ACC112 (cell line): ENCODE data around the gene CCDC83.

ENCODE experiments used
- H2AFZ ChIP-seq: fragments of 200-600 bp; sonication (generic); one replicate; pipeline ENCODE4 v1.6.0; 2017; ENCODE audit warnings: antibody characterized with exemption, low read length; ENCODE audit not compliant: unreplicated experiment
- H3K27ac ChIP-seq: fragments of 200-600 bp; sonication (generic); 2 replicates; pipeline ENCODE4 v1.5.1; 2014; ENCODE audit warnings: low read depth, mild to moderate bottlenecking, antibody characterized with exemption, low read length, moderate library complexity
- H3K27me3 ChIP-seq: fragments of 200-600 bp; sonication (generic); 2 replicates; pipeline ENCODE4 v1.6.1; 2014; ENCODE audit warnings: mild to moderate bottlenecking, antibody characterized with exemption, low read length, moderate library complexity, mixed read lengths; ENCODE audit not compliant: insufficient read depth
- H3K36me3 ChIP-seq: fragments of 200-600 bp; sonication (generic); 2 replicates; pipeline ENCODE4 v1.6.1; 2016; ENCODE audit warnings: mild to moderate bottlenecking, antibody characterized with exemption, low read length, moderate library complexity, mixed read lengths; ENCODE audit not compliant: insufficient read depth
- H3K4me1 ChIP-seq: fragments of 200-600 bp; sonication (generic); one replicate; pipeline ENCODE4 v1.6.1; 2016; ENCODE audit warnings: low read length, mixed read lengths; ENCODE audit not compliant: insufficient read depth, unreplicated experiment, control insufficient read depth
- H3K4me3 ChIP-seq: fragments of 200-600 bp; sonication (generic); 2 replicates; pipeline ENCODE4 v1.5.1; 2014; ENCODE audit warnings: mild to moderate bottlenecking, low read depth, low read length
- H3K79me2 ChIP-seq: fragments of 200-600 bp; sonication (generic); one replicate; pipeline ENCODE4 v1.6.0; 2016; ENCODE audit warnings: low read length; ENCODE audit not compliant: control insufficient read depth, unreplicated experiment, insufficient read depth

CCDC83 gene

GRCh38 chr11:85819441-85819840 is 35.7 kb upstream of the CCDC83 start:
- Histone ChIP-seq H2AFZ (no peak overlapping the region), H3K36me3 (no peaks in the 10 kb centered on the region), H3K4me1 (peaks cover 30% of the 10 kb centered on the region), H3K27ac (no peak overlapping the region), H3K79me2 (no peaks in the 10 kb centered on the region), H3K4me3 (no peak overlapping the region), H3K27me3 (no peaks in the 10 kb centered on the region)

GRCh38 chr11:85821636-85822035 is 33.5 kb upstream of the CCDC83 start:
- H3K36me3 ChIP-seq: no peaks in the 10 kb centered on the region
- no peaks in the 10 kb centered on the region for H3K27me3 ChIP-seq
- H3K27ac ChIP-seq: no peak overlapping the region
- H2AFZ ChIP-seq: peak overlapping the region; percentile 17
- no peak overlapping the region for H3K4me3 ChIP-seq
- H3K4me1 ChIP-seq: peaks cover 17% of the 10 kb centered on the region
- H3K79me2 ChIP-seq: no peaks in the 10 kb centered on the region

- Histone ChIP-seq H2AFZ (no peak overlapping the region), H3K36me3 (no peaks in the 10 kb centered on the region), H3K27me3 (no peaks in the 10 kb centered on the region), H3K4me3 (no peak overlapping the region), H3K27ac (no peak overlapping the region), H3K4me1 (peaks cover 29% of the 10 kb centered on the region), H3K79me2 (no peaks in the 10 kb centered on the region)
Measured at GRCh38 chr11:85822814-85823213, 32.4 kb upstream of the CCDC83 start.

GRCh38 chr11:85823816-85824215 is 31.4 kb upstream of the CCDC83 start:
- Histone ChIP-seq H3K4me1 (peaks cover 37% of the 10 kb centered on the region), H3K4me3 (no peak overlapping the region), H2AFZ (no peak overlapping the region), H3K27ac (no peak overlapping the region), H3K36me3 (no peaks in the 10 kb centered on the region), H3K27me3 (no peaks in the 10 kb centered on the region), H3K79me2 (no peaks in the 10 kb centered on the region)

DNA sequence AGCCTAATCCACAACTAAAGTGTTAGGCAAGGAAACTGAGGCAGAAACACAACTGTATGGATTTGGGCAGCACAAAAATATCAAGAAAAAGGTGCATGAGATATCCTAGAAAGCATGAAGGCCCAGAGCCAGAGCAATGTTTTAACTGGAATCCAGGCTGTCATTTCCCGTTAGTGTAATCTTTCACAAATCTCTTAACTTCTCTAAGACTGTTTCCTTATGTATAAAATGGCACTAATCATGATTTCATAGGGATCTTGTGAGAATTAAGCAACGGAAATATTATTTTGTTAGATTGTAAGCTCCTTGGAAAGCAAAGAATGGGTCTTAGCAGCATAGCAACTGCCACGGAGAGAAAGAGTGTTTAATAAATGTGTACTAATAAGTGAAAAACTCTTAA is 29.6 kb upstream of the CCDC83 start:
- H3K27me3 ChIP-seq: no peaks in the 10 kb centered on the region
- no peak overlapping the region for H3K27ac ChIP-seq
- H3K36me3 ChIP-seq: no peaks in the 10 kb centered on the region
- no peaks in the 10 kb centered on the region for H3K79me2 ChIP-seq
- H2AFZ ChIP-seq: no peak overlapping the region
- peaks cover 38% of the 10 kb centered on the region for H3K4me1 ChIP-seq
- no peak overlapping the region for H3K4me3 ChIP-seq

DNA sequence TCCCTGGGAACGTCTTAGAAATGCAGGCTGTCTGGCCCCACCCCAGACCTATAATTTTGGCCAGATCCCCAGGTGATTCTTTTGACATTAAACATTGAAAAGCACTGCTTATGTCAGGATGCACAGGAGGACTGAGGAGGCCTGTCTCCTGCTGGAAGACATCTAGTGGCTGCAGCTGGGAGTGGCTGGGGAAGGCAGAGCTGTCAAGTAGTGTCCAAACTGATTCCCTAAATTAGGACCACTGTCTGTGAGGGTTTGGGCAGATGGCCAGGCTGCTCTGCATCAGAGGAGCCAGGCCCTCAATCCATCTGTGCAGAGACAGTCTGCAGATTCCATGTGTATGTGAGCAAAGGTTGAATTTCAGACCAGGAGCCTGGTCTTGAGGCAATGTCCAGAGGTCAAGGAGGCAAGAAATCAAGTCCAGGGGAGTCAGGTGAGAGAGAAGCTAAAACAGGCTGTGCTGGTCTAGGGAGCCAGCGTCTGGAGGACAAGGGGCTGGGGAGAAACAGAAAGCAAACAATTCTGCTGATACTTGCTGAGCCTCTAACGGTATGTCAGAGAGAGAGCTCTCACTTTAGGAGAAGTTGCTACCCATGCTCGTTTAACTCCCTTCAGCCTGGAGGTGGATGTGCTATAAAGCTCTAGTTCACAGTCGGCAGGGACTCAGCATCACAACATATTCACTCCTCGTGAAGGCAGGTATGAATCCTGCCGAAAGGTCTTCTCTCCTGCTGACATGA is 28.9 kb upstream of the CCDC83 start:
- Histone ChIP-seq H3K27me3 (no peaks in the 10 kb centered on the region), H3K36me3 (no peaks in the 10 kb centered on the region), H3K79me2 (no peaks in the 10 kb centered on the region), H3K27ac (no peak overlapping the region), H3K4me1 (peaks cover 36% of the 10 kb centered on the region), H2AFZ (no peak overlapping the region), H3K4me3 (no peak overlapping the region)

- peak overlapping the region; percentile 90 for H3K27ac ChIP-seq
- H3K4me1 ChIP-seq: peaks cover 21% of the 10 kb centered on the region
Measured at GRCh38 chr11:85827748-85828639, 27.2 kb upstream of the CCDC83 start.

DNA sequence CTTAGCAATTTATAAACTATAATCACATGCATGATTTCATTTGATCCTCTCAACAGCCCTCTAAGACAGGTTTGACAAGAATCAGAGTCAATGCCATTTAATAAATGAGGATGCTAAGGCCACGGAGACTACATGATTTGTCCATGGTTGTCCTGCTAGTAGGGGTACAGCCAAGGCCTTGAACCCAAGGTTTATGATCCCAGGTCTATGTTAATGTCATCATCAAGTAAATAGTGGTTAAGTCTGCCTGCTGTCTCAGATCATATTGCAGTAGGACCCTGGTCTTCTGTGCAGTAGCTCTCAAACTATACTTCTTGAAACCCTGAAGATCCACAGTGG is 26.6 kb upstream of the CCDC83 start:
- peaks cover 21% of the 10 kb centered on the region for H3K4me1 ChIP-seq
- H3K36me3 ChIP-seq: no peaks in the 10 kb centered on the region
- H3K79me2 ChIP-seq: no peaks in the 10 kb centered on the region
- H3K27ac ChIP-seq: peak overlapping the region; percentile 90
- no peak overlapping the region for H3K4me3 ChIP-seq
- no peak overlapping the region for H2AFZ ChIP-seq
- no peaks in the 10 kb centered on the region for H3K27me3 ChIP-seq

More at GRCh38 chr11:85827748-85828639, 27.2 kb upstream of the CCDC83 start:
- Histone ChIP-seq H3K27me3 (no peaks in the 10 kb centered on the region), H3K79me2 (no peaks in the 10 kb centered on the region), H2AFZ (peak overlapping the region; percentile 5), H3K4me3 (peak overlapping the region; percentile 31), H3K36me3 (no peaks in the 10 kb centered on the region)

DNA sequence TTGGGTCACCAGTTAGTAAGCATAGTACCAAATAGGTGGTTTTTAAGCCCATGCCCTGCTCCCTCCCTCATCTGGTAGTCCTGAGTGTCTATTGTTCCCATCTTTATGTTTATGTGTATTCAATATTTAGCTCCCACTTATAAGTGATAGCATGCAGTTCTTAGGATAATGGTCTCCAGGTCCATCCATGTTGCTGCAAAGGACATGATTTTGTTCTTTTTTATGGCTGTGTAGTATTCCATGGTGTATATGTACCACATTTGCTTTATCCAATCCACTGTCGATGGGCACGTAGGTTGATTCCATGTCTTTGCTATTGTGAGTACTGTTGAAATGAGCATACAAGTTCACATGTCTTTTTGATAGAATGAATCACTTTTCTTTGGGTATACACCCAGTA is 26.0 kb upstream of the CCDC83 start:
- Histone ChIP-seq H3K36me3 (no peaks in the 10 kb centered on the region), H3K4me1 (peaks cover 21% of the 10 kb centered on the region), H3K27me3 (no peaks in the 10 kb centered on the region), H3K27ac (no peak overlapping the region), H2AFZ (no peak overlapping the region), H3K79me2 (no peaks in the 10 kb centered on the region), H3K4me3 (no peak overlapping the region)

DNA sequence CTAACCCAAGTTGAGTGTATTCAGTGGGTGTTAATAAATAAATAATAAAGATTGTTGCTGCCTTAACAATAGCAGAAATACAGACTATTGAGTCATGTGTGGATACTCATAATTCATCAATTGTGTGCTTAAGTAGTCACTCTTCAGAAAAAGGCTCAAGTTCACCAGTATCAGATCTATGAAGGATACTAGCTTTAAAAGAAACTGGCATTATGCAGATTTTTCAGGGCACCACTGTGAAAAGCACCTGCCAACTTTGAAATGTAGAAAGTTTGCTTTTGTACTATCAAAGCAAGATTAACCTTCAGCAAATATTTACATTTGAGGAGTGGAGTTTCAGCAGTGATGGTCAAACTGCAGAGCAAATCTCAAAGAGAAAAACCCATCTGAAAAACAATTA is 24.1 kb upstream of the CCDC83 start:
- Histone ChIP-seq H3K27me3 (no peaks in the 10 kb centered on the region), H3K27ac (no peak overlapping the region), H3K4me3 (no peak overlapping the region), H3K4me1 (peaks cover 21% of the 10 kb centered on the region), H2AFZ (no peak overlapping the region), H3K36me3 (0 out of 2 replicates have a peak, but pooled peaks cover 3% of the 10 kb centered on the region), H3K79me2 (no peaks in the 10 kb centered on the region)

GRCh38 chr11:85835263-85835662 is 19.9 kb upstream of the CCDC83 start:
- 0 out of 2 replicates have a peak, but pooled peaks cover 3% of the 10 kb centered on the region for H3K36me3 ChIP-seq
- no peak overlapping the region for H2AFZ ChIP-seq
- no peaks in the 10 kb centered on the region for H3K27me3 ChIP-seq
- no peaks in the 10 kb centered on the region for H3K4me1 ChIP-seq
- no peaks in the 10 kb centered on the region for H3K79me2 ChIP-seq
- no peak overlapping the region for H3K27ac ChIP-seq
- no peak overlapping the region for H3K4me3 ChIP-seq
